MM.1S (cell line): ENCODE measurements around the gene IFIT1.

ENCODE experiments used
- CTCF ChIP-seq: fragments of 300-600 bp; sonication (generic); IDR thresholded peaks from 2 replicates; pipeline ENCODE4 v1.5.1; 2016; ENCODE audit warnings: antibody characterized with exemption, low read length, mixed read lengths
- EZH2 ChIP-seq: fragments of 300-600 bp; sonication (generic); optimal IDR thresholded peaks from 2 replicates; pipeline ENCODE3; 2017; ENCODE audit warnings: low read depth, mild to moderate bottlenecking, antibody characterized with exemption, low read length, mixed read lengths

- TF ChIP-seq EZH2, result no peak
- no peak for TF ChIP-seq CTCF
Measured at GRCh38 chr10:89414146-89414878, 21.9 kb downstream of the IFIT1 start, which contains the start of gene IFIT5.
